IMR-90 (cell line): ENCODE measurements around the gene TBC1D16. TPM values are rescaled to one million over a fixed set of nuclear protein-coding genes. Genes with fewer than 3 reads are reported as not detected.

Experiments
- ATAC-seq: fragments of 200-7000 bp; cut with Tn5 transposase; 2 replicates; pipeline ENCODE4 v1.9.1; 2020; ENCODE audit warnings: low read depth, mild to moderate bottlenecking, moderate library complexity
- BruUV-seq: library from RNA; stranded (reverse); fragments of 400-500 nt; replicated peaks from 2 replicates; lab custom pipeline; 2021; lab: Mats Ljungman, UMichigan
- CTCF ChIA-PET: fragments of 300-600 bp; formaldehyde crosslinking; extraction: SDS; loops from one replicate; lab custom pipeline; 2021; ENCODE audit warnings: antibody characterized with exemption; lab: Yijun Ruan, JAX
- POLR2A ChIA-PET: fragments of 300-600 bp; sonication (Branson Sonifier 250); formaldehyde crosslinking; loops from one replicate; lab custom pipeline; 2022; ENCODE audit warnings: antibody characterized with exemption; ENCODE audit not compliant: unreplicated experiment; lab: Charles Lee
- DNase-seq: peaks from one replicate; pipeline ENCODE4 v3.0.0; 2013
- H2AFZ ChIP-seq: replicated peaks from 2 replicates; pipeline ENCODE3; 2013; ENCODE audit warnings: low read length, mild to moderate bottlenecking; ENCODE audit not compliant: poor library complexity
- H2AK5ac ChIP-seq: 2 replicates; pipeline ENCODE4 v1.6.1; 2013; ENCODE audit warnings: low read depth, low read length, inconsistent platforms
- H2AK9ac ChIP-seq: replicated peaks from 2 replicates; pipeline ENCODE3; 2013; ENCODE audit warnings: mild to moderate bottlenecking, low read depth, low read length, moderate library complexity; ENCODE audit not compliant: poor library complexity
- H2BK120ac ChIP-seq: 2 replicates; pipeline ENCODE4 v1.6.1; 2013; ENCODE audit warnings: low read depth, low read length, inconsistent platforms
- H2BK15ac ChIP-seq: 3 replicates; pipeline ENCODE4 v1.6.1; 2013; ENCODE audit warnings: low read depth, low read length, inconsistent platforms
- H2BK20ac ChIP-seq: 2 replicates; pipeline ENCODE4 v1.6.1; 2013; ENCODE audit warnings: low read depth, mild to moderate bottlenecking, inconsistent platforms, low read length, moderate library complexity
- H2BK5ac ChIP-seq: 2 replicates; pipeline ENCODE4 v1.6.1; 2013; ENCODE audit warnings: mild to moderate bottlenecking, low read depth, low read length, inconsistent platforms; ENCODE audit not compliant: poor library complexity, severe bottlenecking
- H3K14ac ChIP-seq: replicated peaks from 2 replicates; pipeline ENCODE4 v1.6.1; 2013; ENCODE audit warnings: low read depth, low read length, inconsistent platforms
- H3K18ac ChIP-seq: 2 replicates; pipeline ENCODE4 v1.6.1; 2013; ENCODE audit warnings: low read depth, low read length, control low read depth
- H3K23ac ChIP-seq: 2 replicates; pipeline ENCODE4 v1.6.1; 2013; ENCODE audit warnings: low read depth, low read length, inconsistent platforms
- H3K27ac ChIP-seq: 2 replicates; pipeline ENCODE4 v1.5.1; 2013; ENCODE audit warnings: mild to moderate bottlenecking, control low read depth, low read length; ENCODE audit not compliant: insufficient read depth
- H3K27me3 ChIP-seq: 2 replicates; pipeline ENCODE4 v1.6.1; 2013; ENCODE audit warnings: low read length; ENCODE audit not compliant: control insufficient read depth, insufficient read depth
- H3K36me3 ChIP-seq: 2 replicates; pipeline ENCODE4 v1.6.1; 2013; ENCODE audit warnings: low read length, mixed read lengths; ENCODE audit not compliant: control insufficient read depth, insufficient read depth
- H3K4ac ChIP-seq: 2 replicates; pipeline ENCODE4 v1.6.1; 2013; ENCODE audit warnings: low read depth, low read length, inconsistent platforms
- H3K4me1 ChIP-seq: 2 replicates; pipeline ENCODE4 v1.6.1; 2013; ENCODE audit warnings: low read length, mixed read lengths; ENCODE audit not compliant: control insufficient read depth, insufficient read depth
- H3K4me2 ChIP-seq: 2 replicates; pipeline ENCODE4 v1.6.1; 2013; ENCODE audit warnings: low read depth, mild to moderate bottlenecking, control low read depth, low read length, moderate library complexity
- H3K4me3 ChIP-seq: 2 replicates; pipeline ENCODE4 v1.5.1; 2013; ENCODE audit warnings: low read depth, mild to moderate bottlenecking, control low read depth, low read length, moderate library complexity; ENCODE audit not compliant: insufficient read depth
- H3K56ac ChIP-seq: 2 replicates; pipeline ENCODE4 v1.6.1; 2013; ENCODE audit warnings: low read length, inconsistent platforms; ENCODE audit not compliant: insufficient read depth; ENCODE audit errors: extremely low read depth
- H3K79me1 ChIP-seq, 2 experiments: 2 replicates each; pipeline ENCODE4 v1.6.1; 2013; ENCODE audit warnings: low read length in 2 of 2, inconsistent platforms in 1 of 2, low read depth in 1 of 2
- H3K9ac ChIP-seq: 2 replicates; pipeline ENCODE4 v1.6.1; 2013; ENCODE audit warnings: low read depth, low read length, control low read depth
- H3K9me1 ChIP-seq: 2 replicates; pipeline ENCODE4 v1.6.1; 2013; ENCODE audit warnings: low read length, inconsistent platforms; ENCODE audit not compliant: insufficient read depth
- H3K9me3 ChIP-seq: 2 replicates; pipeline ENCODE4 v1.6.1; 2013; ENCODE audit warnings: low read length; ENCODE audit not compliant: control insufficient read depth, insufficient read depth
- H4K20me1 ChIP-seq: 2 replicates; pipeline ENCODE4 v1.6.1; 2013; ENCODE audit warnings: low read length, inconsistent platforms; ENCODE audit not compliant: insufficient read depth
- H4K5ac ChIP-seq: 2 replicates; pipeline ENCODE4 v1.6.1; 2013; ENCODE audit warnings: mild to moderate bottlenecking, low read depth, low read length, control low read depth
- H4K8ac ChIP-seq, 2 experiments: 2 replicates each; pipeline ENCODE4 v1.6.1; 2013; ENCODE audit warnings: low read depth in 2 of 2, low read length in 2 of 2, control low read depth in 1 of 2, inconsistent platforms in 1 of 2
- H4K91ac ChIP-seq: 2 replicates; pipeline ENCODE4 v1.6.1; 2013; ENCODE audit warnings: low read depth, low read length, inconsistent platforms; ENCODE audit not compliant: insufficient read depth
- BHLHE40 ChIP-seq: fragments of 150-350 bp; IDR thresholded peaks from 2 replicates; pipeline ENCODE4 v1.6.1; 2016; ENCODE audit warnings: mild to moderate bottlenecking, low read depth, low read length
- CEBPB ChIP-seq: IDR thresholded peaks from 2 replicates; pipeline ENCODE4 v1.6.1; 2012; ENCODE audit warnings: low read depth, low read length, improper control_type of control experiment
- CTCF ChIP-seq: conservative IDR thresholded peaks from 2 replicates; pipeline ENCODE4 v1.5.1; 2012; ENCODE audit warnings: mild to moderate bottlenecking, low read depth, low read length, improper control_type of control experiment
- FOS ChIP-seq: fragments of 150-350 bp; IDR thresholded peaks from 2 replicates; pipeline ENCODE4 v1.6.1; 2016; ENCODE audit warnings: low read depth, low read length
- MAFK ChIP-seq: IDR thresholded peaks from 2 replicates; pipeline ENCODE4 v1.6.1; 2012; ENCODE audit warnings: low read depth, low read length, improper control_type of control experiment
- MAZ ChIP-seq: IDR thresholded peaks from 2 replicates; pipeline ENCODE4 v1.6.1; 2012; ENCODE audit warnings: low read depth, mild to moderate bottlenecking, low read length, improper control_type of control experiment, moderate library complexity, borderline replicate concordance
- MXI1 ChIP-seq: IDR thresholded peaks from 2 replicates; pipeline ENCODE4 v1.6.1; 2012; ENCODE audit warnings: low read depth, mild to moderate bottlenecking, low read length, moderate library complexity, borderline replicate concordance
- NFE2L2 ChIP-seq: fragments of 150-350 bp; IDR thresholded peaks from 2 replicates; pipeline ENCODE4 v1.6.1; 2016; ENCODE audit warnings: low read depth, mild to moderate bottlenecking, low read length
- POLR2A ChIP-seq: IDR thresholded peaks from 2 replicates; pipeline ENCODE4 v1.6.1; 2012; ENCODE audit warnings: mild to moderate bottlenecking, low read depth, low read length
- RCOR1 ChIP-seq: IDR thresholded peaks from 2 replicates; pipeline ENCODE4 v1.6.1; 2012; ENCODE audit warnings: mild to moderate bottlenecking, low read length, improper control_type of control experiment; ENCODE audit not compliant: insufficient replicate concordance
- RFX5 ChIP-seq: IDR thresholded peaks from 2 replicates; pipeline ENCODE4 v1.8.0; 2012; ENCODE audit warnings: low read depth, mild to moderate bottlenecking, low read length, moderate library complexity
- SMC3 ChIP-seq: fragments of 150-350 bp; IDR thresholded peaks from 2 replicates; pipeline ENCODE4 v1.6.1; 2016; ENCODE audit warnings: low read depth, mild to moderate bottlenecking, antibody characterized with exemption, low read length, moderate library complexity
- WGBS, 2 experiments: methylation state at CpG; one replicate each; pipeline versions ENCODE4 v1.1.5 to v1.1.7; 2013; ENCODE audit warnings: missing lambda C conversion rate in 2 of 2; ENCODE audit not compliant: insufficient read length in 1 of 2; ENCODE audit errors: extremely low coverage in 2 of 2; 5-methylcytosine and 5-hydroxymethylcytosine counted together
- dilution Hi-C: fragments of 300-500 bp; cut with HindIII; formaldehyde crosslinking; loops from one replicate; pipeline ENCODE4 v1.14.3; 2018; ENCODE audit warnings: low sequenced_read_pairs; ENCODE audit not compliant: unreplicated experiment
- in situ Hi-C: fragments of 300-500 bp; cut with MboI; formaldehyde crosslinking; loops from 3 replicates; pipeline ENCODE4 v1.14.3; 2019; ENCODE audit warnings: low sequenced_read_pairs, inconsistent platforms, mixed read lengths
- intact Hi-C: fragments of 100-400 bp; cut with micrococcal nuclease; formaldehyde crosslinking; loops from 2 replicates; pipeline ENCODE4 v1.10.0; 2022
- polyA plus RNA-seq, 3 experiments: library from polyadenylated mRNA; depleted of rRNA; stranded (reverse); fragments of >200 nt; gene quantifications; 2 replicates each; pipeline ENCODE4 v1.2.3, GENCODE V29; 2012; ENCODE audit warnings: low replicate concordance in 1 of 3
- total RNA-seq: library from RNA; depleted of rRNA; stranded (reverse); fragments of >200 nt; gene quantifications from 2 replicates; pipeline ENCODE4 v1.2.3, GENCODE V29; 2012

TBC1D16 gene
- total and polyA plus RNA-seq, 2 of the 4 experiments (the other 2 are of a cell fraction) = 10.1 to 16.7 TPM

- Histone ChIP-seq H3K23ac (no peak overlapping the region), H4K20me1 (peaks cover 60% of the 10 kb centered on the region), H3K27ac (no peak overlapping the region), H3K14ac (no peak overlapping the region), H4K5ac (no peak overlapping the region), H3K9me3 (no peaks in the 10 kb centered on the region), H3K4ac (no peak overlapping the region), H3K4me2 (no peak overlapping the region), H3K4me1 (peaks cover 8% of the 10 kb centered on the region; the same call in 1 of the 2 replicates), H3K9me1 (peaks cover 22% of the 10 kb centered on the region), H4K91ac (no peak overlapping the region), H3K36me3 (no peaks in the 10 kb centered on the region), H2BK20ac (no peak overlapping the region), H3K4me3 (no peak overlapping the region), H2AK5ac (no peak overlapping the region), H3K79me1 (peaks cover 36 to 56% of the 10 kb centered on the region in 2 experiments), H3K9ac (no peak overlapping the region), H2AFZ (no peak overlapping the region), H3K18ac (no peak overlapping the region), H2BK15ac (no peak overlapping the region), H3K27me3 (no peaks in the 10 kb centered on the region), H4K8ac (no peak overlapping the region), H2AK9ac (no peak overlapping the region), H2BK5ac (no peak overlapping the region), H2BK120ac (no peak overlapping the region), H3K56ac (no peak overlapping the region)
- POLR2A ChIA-PET = no interaction called here
- CTCF ChIA-PET = no interaction called here
- intact Hi-C loops = no loop called here
- in situ Hi-C loops = no loop called here
- TF ChIP-seq MAFK (no peak), RCOR1 (no peak), SMC3 (no peak), RFX5 (no peak), MXI1 (no peak), NFE2L2 (no peak), CTCF (no peak), MAZ (no peak), FOS (no peak), POLR2A (no peak), CEBPB (no peak), BHLHE40 (no peak)
- dilution Hi-C loops = no loop called here
- no peak for DNase-seq
- no TSS peak for BruUV-seq
- ATAC-seq = no peak
- 70% methylated on average over 18 of the region's 43 CpGs; no CpG with 5 or more reads in 1 of the 2 experiments for WGBS, 2 experiments
These were observed 12.0 kb downstream of the TBC1D16 start for GRCh38 chr17:80023481-80024205.
